ENCODE results near the gene NEU2.

NEU2 gene

GRCh38 chr2:233053928-233054784, 21.7 kb downstream of the NEU2 start:
- H3K36me3 ChIP-seq (ENCODE audit: control insufficient read depth, insufficient read depth, low read length), result no peaks in the 10 kb centered on the region
- H3K9ac ChIP-seq (ENCODE audit: low read depth, low read length), result no peak overlapping the region
- H3K9me3 ChIP-seq (ENCODE audit: control insufficient read depth, insufficient read depth, low read length), result no peaks in the 10 kb centered on the region
- no peak overlapping the region for H3K4me3 ChIP-seq (ENCODE audit: low read depth, low read length)
- peaks cover 16% of the 10 kb centered on the region for H3K4me1 ChIP-seq (ENCODE audit: control insufficient read depth, insufficient read depth, low read length)
- H3K27me3 ChIP-seq (ENCODE audit: control insufficient read depth, insufficient read depth, low read length), result peaks cover 3% of the 10 kb centered on the region

DNA sequence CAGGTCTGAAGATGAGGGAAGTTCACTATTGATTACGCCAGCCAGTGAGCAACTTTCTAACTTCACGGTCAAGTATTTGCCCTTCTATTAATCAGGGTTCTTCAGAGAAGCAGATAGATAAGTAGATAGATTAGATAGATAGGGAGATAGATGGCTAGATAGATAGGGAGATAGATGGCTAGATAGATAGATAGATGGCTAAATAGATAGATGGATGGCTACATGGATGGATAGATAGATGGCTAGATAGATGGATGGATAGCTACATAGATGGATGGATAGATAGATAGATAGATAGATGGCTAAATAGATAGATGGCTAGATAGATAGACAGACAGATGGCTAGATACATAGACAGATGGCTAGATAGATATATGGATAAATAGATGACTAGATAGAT, 22.9 kb downstream of the NEU2 start:
- Histone ChIP-seq H3K4me1 (ENCODE audit: control insufficient read depth, insufficient read depth, low read length) (peaks cover 12% of the 10 kb centered on the region), H3K27me3 (ENCODE audit: control insufficient read depth, insufficient read depth, low read length) (peaks cover 3% of the 10 kb centered on the region), H3K4me3 (ENCODE audit: low read depth, low read length) (no peak overlapping the region), H3K9ac (ENCODE audit: low read depth, low read length) (no peak overlapping the region), H3K9me3 (ENCODE audit: control insufficient read depth, insufficient read depth, low read length) (no peaks in the 10 kb centered on the region), H3K36me3 (ENCODE audit: control insufficient read depth, insufficient read depth, low read length) (no peaks in the 10 kb centered on the region)

GRCh38 chr2:233056961-233057605, 24.6 kb downstream of the NEU2 start:
- Histone ChIP-seq H3K9me3 (ENCODE audit: control insufficient read depth, insufficient read depth, low read length) (no peaks in the 10 kb centered on the region), H3K9ac (ENCODE audit: low read depth, low read length) (no peak overlapping the region), H3K27me3 (ENCODE audit: control insufficient read depth, insufficient read depth, low read length) (peaks cover 3% of the 10 kb centered on the region), H3K4me3 (ENCODE audit: low read depth, low read length) (no peak overlapping the region), H3K36me3 (ENCODE audit: control insufficient read depth, insufficient read depth, low read length) (no peaks in the 10 kb centered on the region), H3K4me1 (ENCODE audit: control insufficient read depth, insufficient read depth, low read length) (peaks cover 3% of the 10 kb centered on the region)

DNA sequence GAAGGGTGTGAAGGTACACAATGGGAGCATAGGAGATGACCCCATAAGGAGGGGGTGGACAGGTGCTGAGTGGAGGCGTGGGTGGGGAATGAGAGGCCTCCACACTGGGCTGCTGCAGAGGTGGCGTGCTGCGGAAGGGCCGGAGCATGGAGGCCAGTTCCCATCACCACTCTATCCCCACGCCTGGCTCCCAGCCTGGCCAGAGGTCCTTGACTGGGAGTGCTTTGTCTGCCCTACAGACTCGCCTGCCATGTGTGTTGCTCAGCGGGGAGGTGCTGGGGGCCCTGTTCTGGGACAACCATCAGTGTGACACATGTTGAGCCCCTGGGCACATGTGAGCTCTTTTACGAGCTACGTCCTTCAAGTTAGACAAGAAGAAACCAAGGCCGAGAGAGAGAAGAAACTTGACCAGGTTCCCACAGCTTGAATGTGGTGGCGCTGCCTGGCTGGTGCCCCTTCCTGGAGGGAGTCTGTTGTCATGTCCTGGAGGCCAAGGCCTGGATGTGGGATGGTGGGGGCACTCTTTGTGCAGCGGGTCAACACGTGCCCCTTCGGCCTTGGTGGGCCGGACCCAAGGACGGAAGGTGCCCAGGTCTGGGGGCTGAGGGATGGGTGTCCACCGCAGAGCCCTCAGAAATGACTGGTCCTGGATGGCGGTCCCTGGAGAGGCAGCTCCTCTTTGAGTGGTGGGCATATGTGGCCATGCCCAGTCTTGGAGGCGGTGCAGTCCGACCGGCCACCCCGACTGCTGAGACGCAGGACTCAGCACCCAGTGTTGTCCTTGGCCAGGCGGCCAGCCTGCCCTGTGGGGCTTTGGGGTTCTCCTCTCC, 26.5 kb downstream of the NEU2 start:
- H3K27me3 ChIP-seq (ENCODE audit: control insufficient read depth, insufficient read depth, low read length), result peaks cover 3% of the 10 kb centered on the region
- no peaks in the 10 kb centered on the region for H3K36me3 ChIP-seq (ENCODE audit: control insufficient read depth, insufficient read depth, low read length)
- peaks cover 2% of the 10 kb centered on the region for H3K4me1 ChIP-seq (ENCODE audit: control insufficient read depth, insufficient read depth, low read length)
- no peaks in the 10 kb centered on the region for H3K9me3 ChIP-seq (ENCODE audit: control insufficient read depth, insufficient read depth, low read length)
- no peak overlapping the region for H3K4me3 ChIP-seq (ENCODE audit: low read depth, low read length)
- H3K9ac ChIP-seq (ENCODE audit: low read depth, low read length), result no peak overlapping the region

- Histone ChIP-seq H3K4me1 (ENCODE audit: control insufficient read depth, insufficient read depth, low read length) (peaks cover 2% of the 10 kb centered on the region), H3K36me3 (ENCODE audit: control insufficient read depth, insufficient read depth, low read length) (no peaks in the 10 kb centered on the region), H3K9me3 (ENCODE audit: control insufficient read depth, insufficient read depth, low read length) (no peaks in the 10 kb centered on the region), H3K4me3 (ENCODE audit: low read depth, low read length) (no peak overlapping the region), H3K27me3 (ENCODE audit: control insufficient read depth, insufficient read depth, low read length) (peaks cover under 1% of the 10 kb centered on the region), H3K9ac (ENCODE audit: low read depth, low read length) (no peak overlapping the region)
These were observed 27.0 kb downstream of the NEU2 start for GRCh38 chr2:233059547-233059796.

DNA sequence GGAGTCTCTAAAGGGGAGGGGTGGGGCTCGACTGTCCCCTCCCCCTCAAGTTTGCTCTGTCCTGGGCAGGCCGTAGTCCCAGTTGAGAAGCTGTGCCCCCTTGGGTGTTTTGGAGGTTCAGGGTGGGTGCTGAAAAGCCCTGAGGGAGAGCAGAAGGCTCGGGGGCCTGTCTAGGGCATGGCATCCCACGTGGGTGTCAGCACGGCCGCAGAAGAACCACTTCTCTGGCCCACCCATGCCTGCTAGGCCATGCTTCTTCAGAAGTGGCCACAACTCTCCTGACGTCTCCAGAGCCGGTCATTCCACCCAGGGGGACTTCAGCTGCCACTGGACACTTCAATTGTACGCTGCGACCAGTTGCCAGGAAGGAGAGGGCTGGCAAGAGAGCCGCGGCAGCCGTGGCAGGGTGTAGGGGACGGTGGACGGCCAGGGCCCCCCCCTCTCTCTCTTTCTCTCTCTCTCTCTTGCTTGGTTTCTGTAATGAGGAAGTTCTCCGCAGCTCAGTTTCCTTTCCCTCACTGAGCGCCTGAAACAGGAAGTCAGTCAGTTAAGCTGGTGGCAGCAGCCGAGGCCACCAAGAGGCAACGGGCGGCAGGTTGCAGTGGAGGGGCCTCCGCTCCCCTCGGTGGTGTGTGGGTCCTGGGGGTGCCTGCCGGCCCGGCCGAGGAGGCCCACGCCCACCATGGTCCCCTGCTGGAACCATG, 27.5 kb downstream of the NEU2 start, which contains the start of gene INPP5D:
TSS of gene INPP5D (plus strand) at position 546 of the 704 bp plus-strand sequence. CDS start at position 683, 137 bp downstream.
- H3K27me3 ChIP-seq (ENCODE audit: control insufficient read depth, insufficient read depth, low read length), result no peaks in the 10 kb centered on the region
- H3K36me3 ChIP-seq (ENCODE audit: control insufficient read depth, insufficient read depth, low read length), result no peaks in the 10 kb centered on the region
- peaks cover 2% of the 10 kb centered on the region for H3K4me1 ChIP-seq (ENCODE audit: control insufficient read depth, insufficient read depth, low read length)
- H3K9me3 ChIP-seq (ENCODE audit: control insufficient read depth, insufficient read depth, low read length), result no peaks in the 10 kb centered on the region
- no peak within 1 kb of the TSS for H3K4me3 ChIP-seq (ENCODE audit: low read depth, low read length)
- H3K9ac ChIP-seq (ENCODE audit: low read depth, low read length), result no peak within 1 kb of the TSS

GRCh38 chr2:233060501-233060979, 28.1 kb downstream of the NEU2 start:
- Histone ChIP-seq H3K27me3 (ENCODE audit: control insufficient read depth, insufficient read depth, low read length) (no peaks in the 10 kb centered on the region), H3K36me3 (ENCODE audit: control insufficient read depth, insufficient read depth, low read length) (no peaks in the 10 kb centered on the region), H3K9ac (ENCODE audit: low read depth, low read length) (no peak overlapping the region), H3K4me3 (ENCODE audit: low read depth, low read length) (no peak overlapping the region), H3K4me1 (ENCODE audit: control insufficient read depth, insufficient read depth, low read length) (peaks cover 2% of the 10 kb centered on the region), H3K9me3 (ENCODE audit: control insufficient read depth, insufficient read depth, low read length) (no peaks in the 10 kb centered on the region)

- Histone ChIP-seq H3K4me1 (ENCODE audit: control insufficient read depth, insufficient read depth, low read length) (peaks cover 2% of the 10 kb centered on the region), H3K4me3 (ENCODE audit: low read depth, low read length) (no peak overlapping the region), H3K9ac (ENCODE audit: low read depth, low read length) (no peak overlapping the region), H3K27me3 (ENCODE audit: control insufficient read depth, insufficient read depth, low read length) (no peaks in the 10 kb centered on the region), H3K36me3 (ENCODE audit: control insufficient read depth, insufficient read depth, low read length) (no peaks in the 10 kb centered on the region), H3K9me3 (ENCODE audit: control insufficient read depth, insufficient read depth, low read length) (no peaks in the 10 kb centered on the region)
These were observed 28.6 kb downstream of the NEU2 start for GRCh38 chr2:233060980-233061590.

GRCh38 chr2:233061591-233062450, 29.3 kb downstream of the NEU2 start:
- H3K4me1 ChIP-seq (ENCODE audit: control insufficient read depth, insufficient read depth, low read length), result peaks cover 2% of the 10 kb centered on the region
- H3K9ac ChIP-seq (ENCODE audit: low read depth, low read length), result no peak overlapping the region
- H3K27me3 ChIP-seq (ENCODE audit: control insufficient read depth, insufficient read depth, low read length), result no peaks in the 10 kb centered on the region
- H3K9me3 ChIP-seq (ENCODE audit: control insufficient read depth, insufficient read depth, low read length), result no peaks in the 10 kb centered on the region
- no peaks in the 10 kb centered on the region for H3K36me3 ChIP-seq (ENCODE audit: control insufficient read depth, insufficient read depth, low read length)
- H3K4me3 ChIP-seq (ENCODE audit: low read depth, low read length), result no peak overlapping the region

DNA sequence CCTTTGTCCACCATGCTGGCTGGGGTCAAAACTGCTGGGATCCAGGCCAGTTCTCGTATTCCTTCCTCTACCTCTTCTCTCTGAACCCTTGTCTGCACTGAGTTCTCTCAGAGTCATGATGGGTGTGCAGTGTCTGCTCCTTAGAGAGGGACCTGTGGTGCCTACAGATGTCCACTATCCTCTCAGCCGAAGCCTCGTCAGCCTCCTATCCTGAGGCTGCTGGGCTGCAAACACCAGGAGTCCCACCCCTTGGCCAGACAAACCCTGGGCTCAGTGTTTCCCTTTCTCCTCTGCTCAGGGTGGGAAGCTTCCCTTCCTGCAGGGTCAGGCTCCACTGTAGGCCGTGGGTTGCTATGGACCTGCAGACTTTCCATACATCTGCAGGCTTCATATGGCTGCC, 30.0 kb downstream of the NEU2 start:
- Histone ChIP-seq H3K4me1 (ENCODE audit: control insufficient read depth, insufficient read depth, low read length) (peaks cover 2% of the 10 kb centered on the region), H3K36me3 (ENCODE audit: control insufficient read depth, insufficient read depth, low read length) (no peaks in the 10 kb centered on the region), H3K9me3 (ENCODE audit: control insufficient read depth, insufficient read depth, low read length) (no peaks in the 10 kb centered on the region), H3K27me3 (ENCODE audit: control insufficient read depth, insufficient read depth, low read length) (no peaks in the 10 kb centered on the region), H3K4me3 (ENCODE audit: low read depth, low read length) (no peak overlapping the region), H3K9ac (ENCODE audit: low read depth, low read length) (peak overlapping the region; percentile 24)

All from iPS-15b (cell line).